Caco-2 (cell line): ENCODE data around the gene LMBR1. TPM values are rescaled to one million over a fixed set of nuclear protein-coding genes. Genes with fewer than 3 reads are reported as not detected.
A peak's percentile ranks its signal among the peaks of the same experiment; 100 is the strongest.

Experiments
- BruUV-seq: library from RNA; stranded (reverse); fragments of 400-500 nt; replicated peaks from 2 replicates; lab custom pipeline; 2021; lab: Mats Ljungman, UMichigan
- CTCF ChIA-PET: fragments of 300-600 bp; sonication (Branson Sonifier 250); formaldehyde crosslinking; loops from one replicate; lab custom pipeline; 2022; ENCODE audit warnings: antibody characterized with exemption; lab: Charles Lee
- POLR2A ChIA-PET: fragments of 300-600 bp; sonication (Branson Sonifier 250); formaldehyde crosslinking; loops from one replicate; lab custom pipeline; 2022; ENCODE audit warnings: antibody characterized with exemption; lab: Charles Lee
- DNase-seq, 2 experiments: peaks; one replicate each; pipeline versions ENCODE4 v3.0.0 to v3.0.0-alpha.2; 2020 to 2022
- H3K27me3 ChIP-seq: replicated peaks from 2 replicates; pipeline ENCODE4 v1.6.0; 2011; ENCODE audit warnings: low read length; ENCODE audit not compliant: control insufficient read depth, insufficient read depth
- H3K36me3 ChIP-seq: 2 replicates; pipeline ENCODE4 v1.5.1; 2011; ENCODE audit warnings: low read length; ENCODE audit not compliant: control insufficient read depth, insufficient read depth
- H3K4me1 ChIP-seq: fragments of 250-450 bp; sonication (Bioruptor Pico); 2 replicates; pipeline ENCODE4 v1.5.1; 2020; ENCODE audit warnings: mild to moderate bottlenecking
- H3K4me3 ChIP-seq: 2 replicates; pipeline ENCODE4 v1.5.1; 2011; ENCODE audit warnings: low read depth, mild to moderate bottlenecking, control low read depth, low read length
- H3K9me3 ChIP-seq: fragments of 250-450 bp; sonication (Bioruptor Pico); 2 replicates; pipeline ENCODE4 v1.5.1; 2020; ENCODE audit warnings: mild to moderate bottlenecking, moderate library complexity
- H3K27ac Mint-ChIP-seq: one replicate; pipeline ENCODE4 v1.8.0; 2022; ENCODE audit warnings: mixed read lengths; ENCODE audit not compliant: unreplicated experiment
- H3K27me3 Mint-ChIP-seq: one replicate; pipeline ENCODE4 v1.8.0; 2022; ENCODE audit warnings: mixed read lengths; ENCODE audit not compliant: insufficient read depth, unreplicated experiment
- H3K36me3 Mint-ChIP-seq: one replicate; pipeline ENCODE4 v1.8.0; 2022; ENCODE audit warnings: mild to moderate bottlenecking, mixed read lengths; ENCODE audit not compliant: insufficient read depth, unreplicated experiment
- H3K4me1 Mint-ChIP-seq: one replicate; pipeline ENCODE4 v1.8.0; 2022; ENCODE audit warnings: low read depth, mixed read lengths; ENCODE audit not compliant: unreplicated experiment
- H3K4me3 Mint-ChIP-seq: one replicate; pipeline ENCODE4 v1.8.0; 2022; ENCODE audit warnings: mild to moderate bottlenecking, moderate library complexity, mixed read lengths; ENCODE audit not compliant: unreplicated experiment
- H3K9me3 Mint-ChIP-seq: one replicate; pipeline ENCODE4 v1.8.0; 2022; ENCODE audit warnings: mixed read lengths; ENCODE audit not compliant: unreplicated experiment
- intact Hi-C: fragments of 100-400 bp; cut with micrococcal nuclease; formaldehyde crosslinking; loops from one replicate; pipeline ENCODE4 v1.10.0; 2022; ENCODE audit not compliant: unreplicated experiment
- total RNA-seq: library from RNA; stranded (reverse); gene quantifications from 2 replicates; pipeline ENCODE4 v1.2.3, GENCODE V29; 2022
- TF ChIP-seq, protein P1 (sequence below), 2 experiments: fragments of 200-600 bp in 1 of 2; IDR thresholded peaks; 1 replicate in 1 of 2; 2 replicates in 1 of 2; pipeline versions ENCODE4 v1.5.1 to v1.8.0; 2011 to 2022; ENCODE audit warnings: antibody characterized with exemption in 1 of 2, control low read depth in 1 of 2, inconsistent platforms in 1 of 2, low read depth in 1 of 2, low read length in 1 of 2, mild to moderate bottlenecking in 1 of 2, moderate library complexity in 1 of 2; ENCODE audit not compliant: insufficient read depth in 1 of 2, severe bottlenecking in 1 of 2, unreplicated experiment in 1 of 2

LMBR1 gene
- total RNA-seq, 1 experiment from 2014 or later = 77.9 TPM

DNA sequence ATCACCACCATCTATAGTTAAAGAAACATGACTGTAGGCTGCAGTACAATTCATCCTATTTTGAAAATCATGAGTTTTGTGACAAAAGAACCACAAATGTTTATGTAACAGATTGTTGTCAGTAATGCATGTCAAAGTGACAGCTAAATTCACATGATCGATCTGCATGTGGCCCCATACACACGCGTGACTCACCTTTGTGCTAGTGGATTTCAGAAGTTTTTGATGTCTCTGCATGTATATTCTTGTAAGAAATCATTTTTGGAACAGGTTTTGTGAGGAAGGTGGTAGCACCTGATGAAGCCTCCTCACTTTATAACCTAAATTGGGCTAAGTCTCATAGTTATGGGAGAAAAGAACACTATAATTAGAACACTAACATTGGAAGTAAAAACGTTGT, 235.3 kb downstream of the LMBR1 start:
- Histone ChIP-seq H3K4me3 (no peak overlapping the region), H3K4me1 (peaks cover 21% of the 10 kb centered on the region), H3K27me3 (no peaks in the 10 kb centered on the region), H3K9me3 (no peaks in the 10 kb centered on the region), H3K36me3 (no peaks in the 10 kb centered on the region; the same call in 1 of the 2 replicates)
- CTCF ChIA-PET = no interaction called here
- Mint-ChIP-seq H3K4me3 (no peak overlapping the region), H3K36me3 (peaks cover 54% of the 10 kb centered on the region), H3K9me3 (no peaks in the 10 kb centered on the region), H3K4me1 (peaks cover 39% of the 10 kb centered on the region), H3K27me3 (no peaks in the 10 kb centered on the region), H3K27ac (peak overlapping the region; percentile 79)
- BruUV-seq = no TSS peak
- POLR2A ChIA-PET = no interaction called here
- TF ChIP-seq, protein P1, sequence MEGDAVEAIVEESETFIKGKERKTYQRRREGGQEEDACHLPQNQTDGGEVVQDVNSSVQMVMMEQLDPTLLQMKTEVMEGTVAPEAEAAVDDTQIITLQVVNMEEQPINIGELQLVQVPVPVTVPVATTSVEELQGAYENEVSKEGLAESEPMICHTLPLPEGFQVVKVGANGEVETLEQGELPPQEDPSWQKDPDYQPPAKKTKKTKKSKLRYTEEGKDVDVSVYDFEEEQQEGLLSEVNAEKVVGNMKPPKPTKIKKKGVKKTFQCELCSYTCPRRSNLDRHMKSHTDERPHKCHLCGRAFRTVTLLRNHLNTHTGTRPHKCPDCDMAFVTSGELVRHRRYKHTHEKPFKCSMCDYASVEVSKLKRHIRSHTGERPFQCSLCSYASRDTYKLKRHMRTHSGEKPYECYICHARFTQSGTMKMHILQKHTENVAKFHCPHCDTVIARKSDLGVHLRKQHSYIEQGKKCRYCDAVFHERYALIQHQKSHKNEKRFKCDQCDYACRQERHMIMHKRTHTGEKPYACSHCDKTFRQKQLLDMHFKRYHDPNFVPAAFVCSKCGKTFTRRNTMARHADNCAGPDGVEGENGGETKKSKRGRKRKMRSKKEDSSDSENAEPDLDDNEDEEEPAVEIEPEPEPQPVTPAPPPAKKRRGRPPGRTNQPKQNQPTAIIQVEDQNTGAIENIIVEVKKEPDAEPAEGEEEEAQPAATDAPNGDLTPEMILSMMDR (IDR thresholded peaks at IDR 0.05; ENCODE audit: insufficient read depth in 1 of 2, low read depth in 1 of 2, low read length in 1 of 2, severe bottlenecking in 1 of 2, unreplicated experiment in 1 of 2) = no peak
- DNase-seq = no peak
- intact Hi-C loops = no loop called here

- peak overlapping the region; percentile 49 for H3K27ac Mint-ChIP-seq
- POLR2A ChIA-PET = no interaction called here
Measured at GRCh38 chr7:156656598-156656997, 236.4 kb downstream of the LMBR1 start.

DNA sequence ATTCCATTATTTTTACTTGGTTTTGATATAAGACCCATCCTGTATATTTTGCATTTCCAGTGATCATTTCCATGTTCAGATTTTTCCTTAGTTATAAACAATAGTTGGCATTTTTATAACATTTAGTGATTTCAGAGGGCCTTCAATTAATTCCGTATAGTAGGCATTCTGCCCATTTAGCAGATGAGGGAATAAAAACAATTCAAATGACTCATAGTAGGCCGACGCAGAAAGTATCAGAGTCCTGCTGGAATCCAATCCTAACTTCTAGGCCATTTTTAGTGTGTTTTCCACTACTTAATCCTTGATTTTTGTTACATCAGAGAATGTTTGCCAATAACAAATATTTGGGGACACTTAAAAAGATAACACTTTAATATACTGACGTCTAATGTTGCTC, 237.0 kb downstream of the LMBR1 start:
- BruUV-seq = no TSS peak
- Histone ChIP-seq H3K36me3 (no peaks in the 10 kb centered on the region; the same call in 1 of the 2 replicates), H3K4me1 (peaks cover 9% of the 10 kb centered on the region; the same call in 1 of the 2 replicates), H3K27me3 (no peaks in the 10 kb centered on the region), H3K9me3 (no peaks in the 10 kb centered on the region), H3K4me3 (no peak overlapping the region)
- ChIA-PET CTCF (no interaction called here), POLR2A (no interaction called here)
- TF ChIP-seq, protein P1 (IDR thresholded peaks at IDR 0.05; ENCODE audit: insufficient read depth in 1 of 2, low read depth in 1 of 2, low read length in 1 of 2, severe bottlenecking in 1 of 2, unreplicated experiment in 1 of 2) = no peak
- no peak for DNase-seq
- Mint-ChIP-seq H3K4me1 (peaks cover 43% of the 10 kb centered on the region), H3K27me3 (no peaks in the 10 kb centered on the region), H3K36me3 (peaks cover 65% of the 10 kb centered on the region), H3K9me3 (no peaks in the 10 kb centered on the region), H3K4me3 (no peak overlapping the region), H3K27ac (no peak overlapping the region)
- intact Hi-C loops = no loop called here

More at GRCh38 chr7:156656598-156656997, 236.4 kb downstream of the LMBR1 start:
- BruUV-seq = no TSS peak
- Mint-ChIP-seq H3K4me3 (no peak overlapping the region), H3K27me3 (no peaks in the 10 kb centered on the region), H3K9me3 (no peaks in the 10 kb centered on the region), H3K4me1 (peaks cover 42% of the 10 kb centered on the region), H3K36me3 (peaks cover 62% of the 10 kb centered on the region)
- no peak for DNase-seq
- CTCF ChIA-PET = no interaction called here
- H3K4me3 ChIP-seq = no peak overlapping the region
- no peaks in the 10 kb centered on the region for H3K9me3 ChIP-seq
- H3K4me1 ChIP-seq = peaks cover 12% of the 10 kb centered on the region
- intact Hi-C loops = no loop called here
- TF ChIP-seq, protein P1 (IDR thresholded peaks at IDR 0.05; ENCODE audit: insufficient read depth in 1 of 2, low read depth in 1 of 2, low read length in 1 of 2, severe bottlenecking in 1 of 2, unreplicated experiment in 1 of 2) = no peak
- no peaks in the 10 kb centered on the region; the same call in 1 of the 2 replicates for H3K36me3 ChIP-seq
- no peaks in the 10 kb centered on the region for H3K27me3 ChIP-seq
